ENCODE results near the gene TTLL3. TPM values are rescaled to one million over a fixed set of nuclear protein-coding genes. Genes with fewer than 3 reads are reported as not detected.

Gene TTLL3
- polyA plus RNA-seq, 1 donor from 2014 or later, result 47.6 TPM

DNA sequence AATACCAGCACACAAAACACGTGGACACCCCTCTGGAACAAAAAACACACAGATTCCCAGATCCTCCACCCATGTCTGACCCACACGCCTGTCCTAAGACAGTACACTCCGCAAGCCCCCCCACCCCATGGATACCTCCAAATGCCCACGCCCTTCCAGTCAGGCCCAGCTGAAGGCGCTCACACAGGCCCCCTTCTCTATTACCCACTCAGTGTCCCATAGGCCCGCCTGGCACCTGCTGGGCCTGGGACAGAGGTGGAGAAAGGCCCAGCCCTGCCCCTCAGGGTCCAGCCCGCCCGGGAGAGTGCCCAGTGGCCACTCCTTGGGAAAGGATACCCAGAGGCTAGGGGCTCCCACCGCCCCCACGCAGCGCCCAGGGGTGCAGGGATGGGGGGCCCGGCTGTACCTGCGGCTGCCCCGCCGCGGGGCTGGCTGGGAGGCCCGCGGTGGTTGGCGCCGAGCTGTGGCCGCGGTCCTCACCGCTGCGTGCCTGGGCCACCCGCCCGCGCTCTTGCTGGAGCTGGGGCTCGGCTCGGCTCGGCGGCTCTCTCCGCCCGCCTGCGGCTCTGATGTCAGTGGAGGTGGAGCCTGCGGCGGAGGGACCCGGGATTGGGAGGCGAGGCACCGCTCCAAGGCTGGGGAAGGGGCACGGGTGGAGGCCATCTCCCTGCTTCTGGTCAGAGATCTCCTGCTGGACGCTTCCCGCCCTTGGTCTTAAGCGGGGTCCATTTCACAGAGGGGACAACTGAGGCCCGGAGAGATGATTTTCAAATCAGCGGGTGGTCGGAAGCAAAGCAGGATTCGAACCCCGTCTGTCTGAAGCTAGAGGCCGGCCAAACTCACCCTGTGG, 40.4 kb upstream of the TTLL3 start, which contains the start of gene CAMK1:
CAMK1 (minus strand) TSS at position 522 of the 850 bp plus-strand sequence. CDS start 2,198 bp downstream, outside the sequence.
- Histone ChIP-seq H2AFZ (ENCODE audit: low read depth, low read length) (no peak within 1 kb of the TSS), H3K36me3 (ENCODE audit: insufficient read depth, low read length) (no peaks in the 10 kb centered on the region), H3K27ac (ENCODE audit: low read length) (no peak within 1 kb of the TSS), H3K79me2 (replicated peaks; ENCODE audit: insufficient read depth, low read length) (no peaks in the 10 kb centered on the region), H4K20me1 (ENCODE audit: insufficient read depth) (no peaks in the 10 kb centered on the region), H3K9me3 (ENCODE audit: low read length) (no peaks in the 10 kb centered on the region), H3K27me3 (ENCODE audit: insufficient read depth, low read depth, low read length) (no peaks in the 10 kb centered on the region), H3F3A (ENCODE audit: insufficient read depth, low read length, poor library complexity, severe bottlenecking) (no peaks in the 10 kb centered on the region), H3K9ac (ENCODE audit: low read length) (peak within 1 kb of the TSS; percentile 53), H3K4me2 (ENCODE audit: low read length) (no peak within 1 kb of the TSS), H3K4me3 (ENCODE audit: low read length) (peak within 1 kb of the TSS; percentile 61), H3K9me2 (ENCODE audit: insufficient read depth, low read length) (no peaks in the 10 kb centered on the region)
- TF ChIP-seq, protein P1, sequence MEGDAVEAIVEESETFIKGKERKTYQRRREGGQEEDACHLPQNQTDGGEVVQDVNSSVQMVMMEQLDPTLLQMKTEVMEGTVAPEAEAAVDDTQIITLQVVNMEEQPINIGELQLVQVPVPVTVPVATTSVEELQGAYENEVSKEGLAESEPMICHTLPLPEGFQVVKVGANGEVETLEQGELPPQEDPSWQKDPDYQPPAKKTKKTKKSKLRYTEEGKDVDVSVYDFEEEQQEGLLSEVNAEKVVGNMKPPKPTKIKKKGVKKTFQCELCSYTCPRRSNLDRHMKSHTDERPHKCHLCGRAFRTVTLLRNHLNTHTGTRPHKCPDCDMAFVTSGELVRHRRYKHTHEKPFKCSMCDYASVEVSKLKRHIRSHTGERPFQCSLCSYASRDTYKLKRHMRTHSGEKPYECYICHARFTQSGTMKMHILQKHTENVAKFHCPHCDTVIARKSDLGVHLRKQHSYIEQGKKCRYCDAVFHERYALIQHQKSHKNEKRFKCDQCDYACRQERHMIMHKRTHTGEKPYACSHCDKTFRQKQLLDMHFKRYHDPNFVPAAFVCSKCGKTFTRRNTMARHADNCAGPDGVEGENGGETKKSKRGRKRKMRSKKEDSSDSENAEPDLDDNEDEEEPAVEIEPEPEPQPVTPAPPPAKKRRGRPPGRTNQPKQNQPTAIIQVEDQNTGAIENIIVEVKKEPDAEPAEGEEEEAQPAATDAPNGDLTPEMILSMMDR (IDR thresholded peaks at IDR 0.05; ENCODE audit: poor library complexity, severe bottlenecking), result no peak
- TF ChIP-seq TAF1 (IDR thresholded peaks at IDR 0.05; ENCODE audit: low read depth) (no peak), EP300 (conservative IDR thresholded peaks at IDR 0.05; ENCODE audit: poor library complexity, severe bottlenecking) (no peak), EZH2 (IDR thresholded peaks at IDR 0.05; ENCODE audit: borderline replicate concordance, insufficient read depth, low read length, poor library complexity, severe bottlenecking) (no peak), MXI1 (conservative IDR thresholded peaks at IDR 0.05; ENCODE audit: poor library complexity, severe bottlenecking) (no peak), RAD21 (conservative IDR thresholded peaks at IDR 0.05) (no peak), POLR2AphosphoS5 (IDR thresholded peaks at IDR 0.05) (no peak), SMC3 (conservative IDR thresholded peaks at IDR 0.05; ENCODE audit: poor library complexity) (no peak)
- TF ChIP-seq, protein P2, sequence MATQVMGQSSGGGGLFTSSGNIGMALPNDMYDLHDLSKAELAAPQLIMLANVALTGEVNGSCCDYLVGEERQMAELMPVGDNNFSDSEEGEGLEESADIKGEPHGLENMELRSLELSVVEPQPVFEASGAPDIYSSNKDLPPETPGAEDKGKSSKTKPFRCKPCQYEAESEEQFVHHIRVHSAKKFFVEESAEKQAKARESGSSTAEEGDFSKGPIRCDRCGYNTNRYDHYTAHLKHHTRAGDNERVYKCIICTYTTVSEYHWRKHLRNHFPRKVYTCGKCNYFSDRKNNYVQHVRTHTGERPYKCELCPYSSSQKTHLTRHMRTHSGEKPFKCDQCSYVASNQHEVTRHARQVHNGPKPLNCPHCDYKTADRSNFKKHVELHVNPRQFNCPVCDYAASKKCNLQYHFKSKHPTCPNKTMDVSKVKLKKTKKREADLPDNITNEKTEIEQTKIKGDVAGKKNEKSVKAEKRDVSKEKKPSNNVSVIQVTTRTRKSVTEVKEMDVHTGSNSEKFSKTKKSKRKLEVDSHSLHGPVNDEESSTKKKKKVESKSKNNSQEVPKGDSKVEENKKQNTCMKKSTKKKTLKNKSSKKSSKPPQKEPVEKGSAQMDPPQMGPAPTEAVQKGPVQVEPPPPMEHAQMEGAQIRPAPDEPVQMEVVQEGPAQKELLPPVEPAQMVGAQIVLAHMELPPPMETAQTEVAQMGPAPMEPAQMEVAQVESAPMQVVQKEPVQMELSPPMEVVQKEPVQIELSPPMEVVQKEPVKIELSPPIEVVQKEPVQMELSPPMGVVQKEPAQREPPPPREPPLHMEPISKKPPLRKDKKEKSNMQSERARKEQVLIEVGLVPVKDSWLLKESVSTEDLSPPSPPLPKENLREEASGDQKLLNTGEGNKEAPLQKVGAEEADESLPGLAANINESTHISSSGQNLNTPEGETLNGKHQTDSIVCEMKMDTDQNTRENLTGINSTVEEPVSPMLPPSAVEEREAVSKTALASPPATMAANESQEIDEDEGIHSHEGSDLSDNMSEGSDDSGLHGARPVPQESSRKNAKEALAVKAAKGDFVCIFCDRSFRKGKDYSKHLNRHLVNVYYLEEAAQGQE (IDR thresholded peaks at IDR 0.05; ENCODE audit: borderline replicate concordance), result no peak

GRCh38 chr3:9770276-9770812, 39.7 kb upstream of the TTLL3 start:
- no peak overlapping the region for H2AFZ ChIP-seq (ENCODE audit: low read depth, low read length)
- no peaks in the 10 kb centered on the region for H3F3A ChIP-seq (ENCODE audit: insufficient read depth, low read length, poor library complexity, severe bottlenecking)
- H3K79me2 ChIP-seq (replicated peaks; ENCODE audit: insufficient read depth, low read length), result no peaks in the 10 kb centered on the region
- no peak overlapping the region for H3K4me2 ChIP-seq (ENCODE audit: low read length)
- no peaks in the 10 kb centered on the region for H3K9me3 ChIP-seq (ENCODE audit: low read length)
- no peak overlapping the region for H3K27ac ChIP-seq (ENCODE audit: low read length)
- no peaks in the 10 kb centered on the region for H3K27me3 ChIP-seq (ENCODE audit: insufficient read depth, low read depth, low read length)
- no peaks in the 10 kb centered on the region for H3K9me2 ChIP-seq (ENCODE audit: insufficient read depth, low read length)
- H4K20me1 ChIP-seq (ENCODE audit: insufficient read depth), result no peaks in the 10 kb centered on the region
- H3K36me3 ChIP-seq (ENCODE audit: insufficient read depth, low read length), result no peaks in the 10 kb centered on the region
- peak overlapping the region; percentile 53 for H3K9ac ChIP-seq (ENCODE audit: low read length)
- TF ChIP-seq EP300 (conservative IDR thresholded peaks at IDR 0.05; ENCODE audit: poor library complexity, severe bottlenecking) (no peak), POLR2AphosphoS5 (IDR thresholded peaks at IDR 0.05) (no peak), RAD21 (conservative IDR thresholded peaks at IDR 0.05) (no peak), MXI1 (conservative IDR thresholded peaks at IDR 0.05; ENCODE audit: poor library complexity, severe bottlenecking) (no peak), TAF1 (IDR thresholded peaks at IDR 0.05; ENCODE audit: low read depth) (no peak), EZH2 (IDR thresholded peaks at IDR 0.05; ENCODE audit: borderline replicate concordance, insufficient read depth, low read length, poor library complexity, severe bottlenecking) (no peak), SMC3 (conservative IDR thresholded peaks at IDR 0.05; ENCODE audit: poor library complexity) (no peak)
- TF ChIP-seq, protein P2 (IDR thresholded peaks at IDR 0.05; ENCODE audit: borderline replicate concordance), result no peak
- TF ChIP-seq, protein P1 (IDR thresholded peaks at IDR 0.05; ENCODE audit: poor library complexity, severe bottlenecking), result no peak
- peak overlapping the region; percentile 61 for H3K4me3 ChIP-seq (ENCODE audit: low read length)
